ENCODE measurements around the gene AGBL4.

AGBL4 gene

GRCh38 chr1:48930011-48930410, 1093.7 kb downstream of the AGBL4 start:
- Histone ChIP-seq H2AFZ (ENCODE audit: low read length) (no peak overlapping the region), H3K27ac (ENCODE audit: low read depth, low read length, poor library complexity, severe bottlenecking) (no peak overlapping the region), H3K4me2 (ENCODE audit: low read length) (no peak overlapping the region), H3K9ac (ENCODE audit: low read length) (no peak overlapping the region), H3K79me2 (ENCODE audit: insufficient read depth, low read length) (no peaks in the 10 kb centered on the region), H3K4me3 (ENCODE audit: low read depth, low read length, poor library complexity, severe bottlenecking) (no peak overlapping the region), H3F3A (ENCODE audit: insufficient read depth, low read length) (no peaks in the 10 kb centered on the region), H3K9me2 (ENCODE audit: low read depth, low read length) (no peaks in the 10 kb centered on the region), H3K27me3 (ENCODE audit: insufficient read depth, low read length) (no peaks in the 10 kb centered on the region), H3K9me3 (ENCODE audit: low read length) (no peaks in the 10 kb centered on the region), H3K4me1 (ENCODE audit: insufficient read depth, low read length, severe bottlenecking) (no peaks in the 10 kb centered on the region), H4K20me1 (ENCODE audit: insufficient read depth, low read length) (no peaks in the 10 kb centered on the region), H3K36me3 (ENCODE audit: insufficient read depth, low read length) (no peaks in the 10 kb centered on the region)
- TF ChIP-seq EZH2 (IDR thresholded peaks at IDR 0.05; ENCODE audit: borderline replicate concordance, low read length) (no peak), CTCF (IDR thresholded peaks at IDR 0.05; ENCODE audit: low read length) (no peak)

GRCh38 chr1:48924099-48924498, 1099.7 kb downstream of the AGBL4 start:
- H2AFZ ChIP-seq (ENCODE audit: low read length), result no peak overlapping the region
- H3K4me1 ChIP-seq (ENCODE audit: insufficient read depth, low read length, severe bottlenecking), result no peaks in the 10 kb centered on the region

GRCh38 chr1:48923116-48923515, 1100.6 kb downstream of the AGBL4 start:
- Histone ChIP-seq H3F3A (ENCODE audit: insufficient read depth, low read length) (no peaks in the 10 kb centered on the region), H4K20me1 (ENCODE audit: insufficient read depth, low read length) (no peaks in the 10 kb centered on the region), H3K9ac (ENCODE audit: low read length) (no peak overlapping the region), H3K79me2 (ENCODE audit: insufficient read depth, low read length) (no peaks in the 10 kb centered on the region), H3K4me2 (ENCODE audit: low read length) (no peak overlapping the region), H2AFZ (ENCODE audit: low read length) (no peak overlapping the region), H3K4me1 (ENCODE audit: insufficient read depth, low read length, severe bottlenecking) (no peaks in the 10 kb centered on the region), H3K9me3 (ENCODE audit: low read length) (no peaks in the 10 kb centered on the region), H3K27ac (ENCODE audit: low read depth, low read length, poor library complexity, severe bottlenecking) (no peak overlapping the region), H3K9me2 (ENCODE audit: low read depth, low read length) (no peaks in the 10 kb centered on the region), H3K36me3 (ENCODE audit: insufficient read depth, low read length) (no peaks in the 10 kb centered on the region), H3K4me3 (ENCODE audit: low read depth, low read length, poor library complexity, severe bottlenecking) (no peak overlapping the region), H3K27me3 (ENCODE audit: insufficient read depth, low read length) (no peaks in the 10 kb centered on the region)
- TF ChIP-seq CTCF (IDR thresholded peaks at IDR 0.05; ENCODE audit: low read length) (no peak), EZH2 (IDR thresholded peaks at IDR 0.05; ENCODE audit: borderline replicate concordance, low read length) (no peak)

More at GRCh38 chr1:48924099-48924498, 1099.7 kb downstream of the AGBL4 start:
- Histone ChIP-seq H3K4me3 (ENCODE audit: low read depth, low read length, poor library complexity, severe bottlenecking) (no peak overlapping the region), H3F3A (ENCODE audit: insufficient read depth, low read length) (no peaks in the 10 kb centered on the region), H3K27me3 (ENCODE audit: insufficient read depth, low read length) (no peaks in the 10 kb centered on the region), H3K9me2 (ENCODE audit: low read depth, low read length) (no peaks in the 10 kb centered on the region), H3K9ac (ENCODE audit: low read length) (no peak overlapping the region), H3K9me3 (ENCODE audit: low read length) (no peaks in the 10 kb centered on the region), H3K4me2 (ENCODE audit: low read length) (no peak overlapping the region), H3K27ac (ENCODE audit: low read depth, low read length, poor library complexity, severe bottlenecking) (no peak overlapping the region), H4K20me1 (ENCODE audit: insufficient read depth, low read length) (no peaks in the 10 kb centered on the region), H3K36me3 (ENCODE audit: insufficient read depth, low read length) (no peaks in the 10 kb centered on the region), H3K79me2 (ENCODE audit: insufficient read depth, low read length) (no peaks in the 10 kb centered on the region)
- no peak for TF ChIP-seq CTCF (IDR thresholded peaks at IDR 0.05; ENCODE audit: low read length)
- no peak for TF ChIP-seq EZH2 (IDR thresholded peaks at IDR 0.05; ENCODE audit: borderline replicate concordance, low read length)

Measured in OCI-LY1 (cell line).